ENCODE measurements around the gene SCMH1.

- TF ChIP-seq TAF1 (IDR thresholded peaks at IDR 0.05; ENCODE audit: borderline replicate concordance, low read depth, low read length) (no peak), POLR2A (IDR thresholded peaks at IDR 0.05; ENCODE audit: low read depth, low read length) (no peak; the same call in 1 of the 2 replicates), POLR2AphosphoS5 (IDR thresholded peaks at IDR 0.05; ENCODE audit: low read depth, low read length) (no peak)
Measured at GRCh38 chr1:41020109-41020576, 222.0 kb downstream of the SCMH1 start.
